ENCODE measurements around the gene CALHM2. TPM values are rescaled to one million over a fixed set of nuclear protein-coding genes. Genes with fewer than 3 reads are reported as not detected.

The CALHM2 gene
- 2.6 TPM in 1 of 2 replicates, not detected in the other for total RNA-seq (2014; rRNA removed; shearing (Covaris generic); ENCODE audit: low replicate concordance)

GRCh38 chr10:103451831-103452505 is at the start of gene CALHM2:
Gene CALHM2 (minus strand): TSS chr10:103452370. CDS start chr10:103449941, 2,429 bp downstream.
- H2AFZ ChIP-seq (ENCODE audit: low read length): no peak within 1 kb of the TSS
- H3K4me2 ChIP-seq (ENCODE audit: low read depth, low read length, poor library complexity, severe bottlenecking): no peak within 1 kb of the TSS
- H3K4me3 ChIP-seq (ENCODE audit: low read length): no peak within 1 kb of the TSS
- DNase-seq: no peak
- H3K79me2 ChIP-seq (ENCODE audit: low read length): no peaks in the 10 kb centered on the region
- no peak within 1 kb of the TSS for H3K27ac ChIP-seq (ENCODE audit: low read length)
- no peaks in the 10 kb centered on the region for H3K9me3 ChIP-seq (ENCODE audit: low read length)
- peaks cover 4% of the 10 kb centered on the region for H3K4me1 ChIP-seq (ENCODE audit: low read length)
- H3K36me3 ChIP-seq (ENCODE audit: insufficient read depth, low read length): no peaks in the 10 kb centered on the region
- no peaks in the 10 kb centered on the region for H3K27me3 ChIP-seq (ENCODE audit: low read length)
- H3K9me2 ChIP-seq (replicated peaks; ENCODE audit: insufficient read depth, low read length): no peaks in the 10 kb centered on the region
- no peak within 1 kb of the TSS for H3K9ac ChIP-seq (ENCODE audit: low read length)
- H4K20me1 ChIP-seq (ENCODE audit: insufficient read depth, low read depth, low read length): no peaks in the 10 kb centered on the region

GRCh38 chr10:103501186-103501585 is 49.0 kb upstream of the CALHM2 start:
- Histone ChIP-seq H2AFZ (ENCODE audit: low read length) (no peak overlapping the region), H4K20me1 (ENCODE audit: insufficient read depth, low read depth, low read length) (0 out of 2 replicates have a peak, but pooled peaks cover 5% of the 10 kb centered on the region), H3K9me3 (ENCODE audit: low read length) (no peaks in the 10 kb centered on the region), H3K36me3 (ENCODE audit: insufficient read depth, low read length) (no peaks in the 10 kb centered on the region), H3K9me2 (replicated peaks; ENCODE audit: insufficient read depth, low read length) (no peaks in the 10 kb centered on the region), H3K4me2 (ENCODE audit: low read depth, low read length, poor library complexity, severe bottlenecking) (no peak overlapping the region), H3K9ac (ENCODE audit: low read length) (no peak overlapping the region), H3K27me3 (ENCODE audit: low read length) (no peaks in the 10 kb centered on the region), H3K4me1 (ENCODE audit: low read length) (no peaks in the 10 kb centered on the region), H3K4me3 (ENCODE audit: low read length) (no peak overlapping the region), H3K27ac (ENCODE audit: low read length) (no peak overlapping the region), H3K79me2 (ENCODE audit: low read length) (no peaks in the 10 kb centered on the region)
- DNase-seq: no peak

- Histone ChIP-seq H3K4me2 (ENCODE audit: low read depth, low read length, poor library complexity, severe bottlenecking) (no peak overlapping the region), H2AFZ (ENCODE audit: low read length) (no peak overlapping the region), H3K27me3 (ENCODE audit: low read length) (no peaks in the 10 kb centered on the region), H3K79me2 (ENCODE audit: low read length) (no peaks in the 10 kb centered on the region), H3K4me1 (ENCODE audit: low read length) (no peaks in the 10 kb centered on the region), H3K9me2 (replicated peaks; ENCODE audit: insufficient read depth, low read length) (no peaks in the 10 kb centered on the region), H3K36me3 (ENCODE audit: insufficient read depth, low read length) (no peaks in the 10 kb centered on the region), H3K4me3 (ENCODE audit: low read length) (no peak overlapping the region), H3K9ac (ENCODE audit: low read length) (no peak overlapping the region), H3K9me3 (ENCODE audit: low read length) (no peaks in the 10 kb centered on the region), H4K20me1 (ENCODE audit: insufficient read depth, low read depth, low read length) (0 out of 2 replicates have a peak, but pooled peaks cover 5% of the 10 kb centered on the region), H3K27ac (ENCODE audit: low read length) (no peak overlapping the region)
- DNase-seq: no peak
These were observed 48.3 kb upstream of the CALHM2 start for GRCh38 chr10:103500481-103500880.

GRCh38 chr10:103499881-103500280 is 47.7 kb upstream of the CALHM2 start:
- Histone ChIP-seq H3K27ac (ENCODE audit: low read length) (no peak overlapping the region), H3K9me3 (ENCODE audit: low read length) (no peaks in the 10 kb centered on the region), H3K36me3 (ENCODE audit: insufficient read depth, low read length) (no peaks in the 10 kb centered on the region), H3K27me3 (ENCODE audit: low read length) (no peaks in the 10 kb centered on the region), H3K9ac (ENCODE audit: low read length) (no peak overlapping the region), H3K9me2 (replicated peaks; ENCODE audit: insufficient read depth, low read length) (no peaks in the 10 kb centered on the region), H3K4me1 (ENCODE audit: low read length) (no peaks in the 10 kb centered on the region), H3K4me2 (ENCODE audit: low read depth, low read length, poor library complexity, severe bottlenecking) (no peak overlapping the region), H3K4me3 (ENCODE audit: low read length) (no peak overlapping the region), H4K20me1 (ENCODE audit: insufficient read depth, low read depth, low read length) (0 out of 2 replicates have a peak, but pooled peaks cover 5% of the 10 kb centered on the region), H3K79me2 (ENCODE audit: low read length) (no peaks in the 10 kb centered on the region), H2AFZ (ENCODE audit: low read length) (no peak overlapping the region)
- no peak for DNase-seq

- no peak overlapping the region for H3K4me2 ChIP-seq (ENCODE audit: low read depth, low read length, poor library complexity, severe bottlenecking)
- H3K27me3 ChIP-seq (ENCODE audit: low read length): no peaks in the 10 kb centered on the region
- no peaks in the 10 kb centered on the region for H3K9me3 ChIP-seq (ENCODE audit: low read length)
- H3K27ac ChIP-seq (ENCODE audit: low read length): no peak overlapping the region
- 0 out of 2 replicates have a peak, but pooled peaks cover 5% of the 10 kb centered on the region for H4K20me1 ChIP-seq (ENCODE audit: insufficient read depth, low read depth, low read length)
- DNase-seq: no peak
- H3K9ac ChIP-seq (ENCODE audit: low read length): no peak overlapping the region
- no peaks in the 10 kb centered on the region for H3K9me2 ChIP-seq (replicated peaks; ENCODE audit: insufficient read depth, low read length)
- no peaks in the 10 kb centered on the region for H3K36me3 ChIP-seq (ENCODE audit: insufficient read depth, low read length)
- H3K79me2 ChIP-seq (ENCODE audit: low read length): no peaks in the 10 kb centered on the region
- H3K4me1 ChIP-seq (ENCODE audit: low read length): peaks cover 5% of the 10 kb centered on the region
- H2AFZ ChIP-seq (ENCODE audit: low read length): no peak overlapping the region
- H3K4me3 ChIP-seq (ENCODE audit: low read length): no peak overlapping the region
These were observed 46.9 kb upstream of the CALHM2 start for GRCh38 chr10:103498936-103499638.

- Histone ChIP-seq H3K9me3 (ENCODE audit: low read length) (no peaks in the 10 kb centered on the region), H3K27me3 (ENCODE audit: low read length) (no peaks in the 10 kb centered on the region; the same call in 1 of the 2 replicates), H3K36me3 (ENCODE audit: insufficient read depth, low read length) (no peaks in the 10 kb centered on the region)
These were observed 45.2 kb upstream of the CALHM2 start for GRCh38 chr10:103497161-103497915.

GRCh38 chr10:103495321-103495720 is 43.2 kb upstream of the CALHM2 start:
- no peaks in the 10 kb centered on the region for H3K9me2 ChIP-seq (replicated peaks; ENCODE audit: insufficient read depth, low read length)
- peaks cover 17% of the 10 kb centered on the region for H3K4me1 ChIP-seq (ENCODE audit: low read length)

More at GRCh38 chr10:103497161-103497915, 45.2 kb upstream of the CALHM2 start:
- no peak overlapping the region for H2AFZ ChIP-seq (ENCODE audit: low read length)
- H3K79me2 ChIP-seq (ENCODE audit: low read length): no peaks in the 10 kb centered on the region
- no peak overlapping the region for H3K27ac ChIP-seq (ENCODE audit: low read length)
- DNase-seq: no peak
- H3K9ac ChIP-seq (ENCODE audit: low read length): no peak overlapping the region
- H3K4me1 ChIP-seq (ENCODE audit: low read length): peaks cover 11% of the 10 kb centered on the region
- peaks cover 5% of the 10 kb centered on the region; the same call in 1 of the 2 replicates for H4K20me1 ChIP-seq (ENCODE audit: insufficient read depth, low read depth, low read length)
- no peaks in the 10 kb centered on the region for H3K9me2 ChIP-seq (replicated peaks; ENCODE audit: insufficient read depth, low read length)
- no peak overlapping the region for H3K4me2 ChIP-seq (ENCODE audit: low read depth, low read length, poor library complexity, severe bottlenecking)
- no peak overlapping the region for H3K4me3 ChIP-seq (ENCODE audit: low read length)

More at GRCh38 chr10:103495321-103495720, 43.2 kb upstream of the CALHM2 start:
- H3K9me3 ChIP-seq (ENCODE audit: low read length): no peaks in the 10 kb centered on the region
- peaks cover 5% of the 10 kb centered on the region; the same call in 1 of the 2 replicates for H4K20me1 ChIP-seq (ENCODE audit: insufficient read depth, low read depth, low read length)
- DNase-seq: no peak
- no peaks in the 10 kb centered on the region; the same call in 1 of the 2 replicates for H3K27me3 ChIP-seq (ENCODE audit: low read length)
- no peaks in the 10 kb centered on the region for H3K79me2 ChIP-seq (ENCODE audit: low read length)
- no peaks in the 10 kb centered on the region for H3K36me3 ChIP-seq (ENCODE audit: insufficient read depth, low read length)
- no peak overlapping the region for H3K9ac ChIP-seq (ENCODE audit: low read length)
- H3K4me2 ChIP-seq (ENCODE audit: low read depth, low read length, poor library complexity, severe bottlenecking): no peak overlapping the region
- no peak overlapping the region for H2AFZ ChIP-seq (ENCODE audit: low read length)
- H3K27ac ChIP-seq (ENCODE audit: low read length): no peak overlapping the region
- H3K4me3 ChIP-seq (ENCODE audit: low read length): no peak overlapping the region

Measured in Karpas-422 (cell line).